K562 (cell line): ENCODE results near the gene ERF. TPM values are rescaled to one million over a fixed set of nuclear protein-coding genes. Genes with fewer than 3 reads are reported as not detected.

Experiments used
- ATAC-seq: fragments of 200-7000 bp; cut with Tn5 transposase; 3 replicates; pipeline ENCODE4 v1.9.1; 2020; ENCODE audit warnings: moderate library complexity
- BruUV-seq: library from RNA; stranded (reverse); fragments of 400-500 nt; replicated peaks from 2 replicates; lab custom pipeline; 2021; lab: Mats Ljungman, UMichigan
- CTCF ChIA-PET: fragments of 300-600 bp; formaldehyde crosslinking; extraction: SDS; loops from one replicate; lab custom pipeline; 2021; ENCODE audit warnings: low intra/inter-chr PET ratio; lab: Yijun Ruan, JAX
- POLR2A ChIA-PET: fragments of 300-600, 350-650 bp; sonication (Branson Sonifier 250); formaldehyde crosslinking; extraction: SDS; loops from one replicate; lab custom pipeline; 2021; ENCODE audit warnings: antibody characterized with exemption, inconsistent platforms; lab: Yijun Ruan, JAX
- DNase-seq, 4 experiments: peaks; one replicate each; pipeline versions ENCODE4 v3.0.0 to v3.0.0-alpha.2; 2011 to 2018; ENCODE audit warnings: low spot score in 3 of 4, mixed read lengths in 3 of 4; ENCODE audit errors: extremely low read depth in 1 of 4
- FAIRE-seq: peaks from 2 replicates; lab custom pipeline; 2011; peaks lifted over from hg19 to GRCh38; lab: Jason Lieb, UNC
- H2AFZ ChIP-seq: 2 replicates; pipeline ENCODE4 v1.6.0; 2011; ENCODE audit warnings: low read depth, low read length, control low read depth, inconsistent platforms
- H3K27ac ChIP-seq: fragments of 200-600 bp; 3 replicates; pipeline ENCODE4 v1.8.0; 2011; ENCODE audit warnings: low read depth, mild to moderate bottlenecking, control low read depth, inconsistent platforms, low read length, moderate library complexity, mixed read lengths; ENCODE audit errors: extremely low read depth
- H3K27me3 ChIP-seq, 2 experiments: fragments of 300-600 bp in 1 of 2; 2 replicates in 1 of 2; 3 replicates in 1 of 2; pipeline versions ENCODE4 v1.6.0 to v1.8.0; 2011; ENCODE audit warnings: inconsistent platforms in 2 of 2, low read length in 2 of 2, mild to moderate bottlenecking in 1 of 2, mixed read lengths in 1 of 2, moderate library complexity in 1 of 2; ENCODE audit not compliant: control insufficient read depth in 2 of 2, insufficient read depth in 2 of 2
- H3K36me3 ChIP-seq: fragments of 300-600 bp; 3 replicates; pipeline ENCODE4 v1.8.0; 2011; ENCODE audit warnings: mild to moderate bottlenecking, low read length, inconsistent platforms; ENCODE audit not compliant: control insufficient read depth, insufficient read depth
- H3K4me1 ChIP-seq, 2 experiments: fragments of 200-600 bp in 1 of 2; replicated peaks in 1 of 2; 2 replicates in 1 of 2; 3 replicates in 1 of 2; pipeline versions ENCODE4 v1.5.1 to v1.8.0; 2011; ENCODE audit warnings: inconsistent platforms in 2 of 2, low read length in 2 of 2, mild to moderate bottlenecking in 1 of 2, mixed read lengths in 1 of 2, moderate library complexity in 1 of 2; ENCODE audit not compliant: control insufficient read depth in 2 of 2, insufficient read depth in 2 of 2
- H3K4me2 ChIP-seq: 2 replicates; pipeline ENCODE4 v1.6.1; 2011; ENCODE audit warnings: low read length, control low read depth, inconsistent platforms, mixed read lengths; ENCODE audit not compliant: insufficient read depth
- H3K4me3 ChIP-seq: fragments of 200-600 bp; sonication (generic), shearing (Covaris generic); 2 replicates; pipeline ENCODE4 v1.5.1; 2016; ENCODE audit warnings: control low read depth, inconsistent platforms
- H3K79me2 ChIP-seq: fragments of 200-600 bp; 3 replicates; pipeline ENCODE4 v1.8.0; 2011; ENCODE audit warnings: low read length, inconsistent platforms; ENCODE audit not compliant: control insufficient read depth, insufficient read depth
- H3K9ac ChIP-seq, 2 experiments: 2 replicates each; pipeline versions ENCODE4 v1.6.0 to v1.6.1; 2011; ENCODE audit warnings: low read depth in 2 of 2, low read length in 2 of 2, control low read depth in 1 of 2, inconsistent platforms in 1 of 2, mild to moderate bottlenecking in 1 of 2, mixed read lengths in 1 of 2; ENCODE audit not compliant: insufficient read depth in 1 of 2
- H3K9me1 ChIP-seq: one replicate; pipeline ENCODE4 v1.6.0; 2011; ENCODE audit warnings: inconsistent platforms, mild to moderate bottlenecking, low read length, moderate library complexity; ENCODE audit not compliant: control insufficient read depth, insufficient read depth
- H3K9me3 ChIP-seq: replicated peaks from 2 replicates; pipeline ENCODE4 v1.5.1; 2011; ENCODE audit warnings: low read depth, low read length, inconsistent platforms; ENCODE audit not compliant: control insufficient read depth, insufficient read depth
- H4K20me1 ChIP-seq: replicated peaks from 2 replicates; pipeline ENCODE4 v1.6.1; 2011; ENCODE audit warnings: low read length, inconsistent platforms, mixed read lengths; ENCODE audit not compliant: control insufficient read depth, insufficient read depth
- CREB3L1 ChIP-seq: fragments of 450-650 bp; IDR thresholded peaks from 2 replicates; pipeline ENCODE4 v1.6.1; 2014; ENCODE audit warnings: low read depth, mild to moderate bottlenecking, moderate library complexity, borderline replicate concordance
- CREB5 ChIP-seq: fragments of 250-450 bp; sonication (Bioruptor Pico); IDR thresholded peaks from 2 replicates; pipeline ENCODE4 v1.5.0; 2020; ENCODE audit warnings: mild to moderate bottlenecking
- ETV6 ChIP-seq, 3 experiments: fragments of 150-350 bp in 1 of 3; sonication (generic) in 1 of 3; formaldehyde crosslinking in 1 of 3; IDR thresholded peaks; 2 replicates each; pipeline versions ENCODE4 v1.6.1 to v1.8.0; 2014 to 2022; ENCODE audit warnings: borderline replicate concordance in 2 of 3, low read depth in 2 of 3, antibody characterized with exemption in 1 of 3, low read length in 1 of 3, mild to moderate bottlenecking in 1 of 3, missing genetic modification reagents in 1 of 3
- HDAC1 ChIP-seq, 2 experiments: fragments of 450-650 bp; IDR thresholded peaks; 2 replicates each; pipeline ENCODE4 v1.6.1; 2016 to 2017; ENCODE audit warnings: inconsistent platforms in 1 of 2, mild to moderate bottlenecking in 1 of 2, moderate library complexity in 1 of 2
- L3MBTL2 ChIP-seq: fragments of 450-650 bp; IDR thresholded peaks from 2 replicates; pipeline ENCODE4 v1.6.1; 2016; ENCODE audit warnings: mild to moderate bottlenecking, moderate library complexity
- MEF2A ChIP-seq: IDR thresholded peaks from 2 replicates; pipeline ENCODE4 v1.6.1; 2011; ENCODE audit warnings: low read depth, mild to moderate bottlenecking, low read length, moderate library complexity; ENCODE audit not compliant: control insufficient read depth
- MYNN ChIP-seq, 2 experiments: sonication (generic); formaldehyde crosslinking in 1 of 2; IDR thresholded peaks; 2 replicates each; pipeline versions ENCODE4 v1.5.0 to v1.6.1; 2016 to 2020; ENCODE audit warnings: antibody characterized with exemption in 1 of 2, missing genetic modification reagents in 1 of 2
- POLR2A ChIP-seq: fragments of 450-650 bp; conservative IDR thresholded peaks from 2 replicates; pipeline ENCODE4 v1.6.1; 2016
- POLR2G ChIP-seq: fragments of 200-400 bp; formaldehyde crosslinking; IDR thresholded peaks from 2 replicates; pipeline ENCODE4 v1.6.1; 2017; ENCODE audit warnings: low read depth, mild to moderate bottlenecking, antibody characterized with exemption, low read length, moderate library complexity
- RBFOX2 ChIP-seq: fragments of 200-400 bp; formaldehyde crosslinking; IDR thresholded peaks from 2 replicates; pipeline ENCODE4 v1.6.1; 2017; ENCODE audit warnings: low read depth, mild to moderate bottlenecking, low read length, moderate library complexity
- RUNX1 ChIP-seq: sonication (generic); IDR thresholded peaks from 2 replicates; pipeline ENCODE4 v1.6.1; 2016; ENCODE audit warnings: antibody characterized with exemption, low read depth
- SLC30A9 ChIP-seq: fragments of 250-450 bp; sonication (Bioruptor Pico); IDR thresholded peaks from 2 replicates; pipeline ENCODE4 v1.8.0; 2022; ENCODE audit warnings: mild to moderate bottlenecking, moderate library complexity
- SMAD1 ChIP-seq: fragments of 150-350 bp; IDR thresholded peaks from 2 replicates; pipeline ENCODE4 v1.6.1; 2014; ENCODE audit warnings: low read length, low read depth; ENCODE audit not compliant: partially characterized antibody
- SMARCA4 ChIP-seq: fragments of 450-650 bp; IDR thresholded peaks from 2 replicates; pipeline ENCODE4 v1.6.1; 2016
- WGBS: fragments of 100-300 bp; shearing (Covaris generic); methylation state at CpG from one replicate; pipeline ENCODE4 v1.1.6; 2016; ENCODE audit warnings: low coverage, mixed read lengths; ENCODE audit not compliant: insufficient coverage; ENCODE audit errors: missing lambda C conversion rate; 5-methylcytosine and 5-hydroxymethylcytosine counted together
- in situ Hi-C: fragments of 300-500 bp; cut with MboI; formaldehyde crosslinking; loops from 4 replicates; pipeline ENCODE4 v1.15.0; 2018; ENCODE audit warnings: inconsistent platforms, mixed read lengths
- intact Hi-C: fragments of 100-400 bp; cut with micrococcal nuclease; formaldehyde crosslinking; loops from 2 replicates; pipeline ENCODE4 v1.14.2; 2022
- polyA plus RNA-seq, 8 experiments: library from polyadenylated mRNA; depleted of rRNA in 4 of 8; stranded (reverse) in 5 of 8; unstranded in 3 of 8; fragments of >200 nt; fragmentation: Nextera tagmentation in 2 of 8; fragmentation: Illumina TruSeq in 1 of 8; extraction: Ambion mirVana in 2 of 8; extraction: Trizol in 1 of 8; gene quantifications; 2 replicates each; pipeline versions ENCODE4 v1.2.1 to v1.2.3, GENCODE V29; 2011 to 2014; ENCODE audit warnings: inconsistent platforms in 1 of 8, missing spikeins in 1 of 8
- total RNA-seq, 7 experiments: library from RNA; depleted of rRNA in 6 of 7; stranded (reverse); fragments of >200 nt in 6 of 7; fragmentation: Illumina TruSeq in 2 of 7; extraction: Trizol in 2 of 7; gene quantifications; 2 replicates each; pipeline versions ENCODE4 v1.2.1 to v1.2.3, GENCODE V29; 2011 to 2021; ENCODE audit warnings: low replicate concordance in 1 of 7

The ERF gene
- total and polyA plus RNA-seq, 9 of the 15 experiments (the other 6 are each of a cell fraction or from before 2014, with no cell fraction given) = 0.03 to 75.4 (median 27.0) TPM

GRCh38 chr19:42275103-42275502 is 20.2 kb upstream of the ERF start:
- in situ Hi-C loops = no loop called here
- peaks cover 40% of the 10 kb centered on the region for H3K79me2 ChIP-seq

DNA sequence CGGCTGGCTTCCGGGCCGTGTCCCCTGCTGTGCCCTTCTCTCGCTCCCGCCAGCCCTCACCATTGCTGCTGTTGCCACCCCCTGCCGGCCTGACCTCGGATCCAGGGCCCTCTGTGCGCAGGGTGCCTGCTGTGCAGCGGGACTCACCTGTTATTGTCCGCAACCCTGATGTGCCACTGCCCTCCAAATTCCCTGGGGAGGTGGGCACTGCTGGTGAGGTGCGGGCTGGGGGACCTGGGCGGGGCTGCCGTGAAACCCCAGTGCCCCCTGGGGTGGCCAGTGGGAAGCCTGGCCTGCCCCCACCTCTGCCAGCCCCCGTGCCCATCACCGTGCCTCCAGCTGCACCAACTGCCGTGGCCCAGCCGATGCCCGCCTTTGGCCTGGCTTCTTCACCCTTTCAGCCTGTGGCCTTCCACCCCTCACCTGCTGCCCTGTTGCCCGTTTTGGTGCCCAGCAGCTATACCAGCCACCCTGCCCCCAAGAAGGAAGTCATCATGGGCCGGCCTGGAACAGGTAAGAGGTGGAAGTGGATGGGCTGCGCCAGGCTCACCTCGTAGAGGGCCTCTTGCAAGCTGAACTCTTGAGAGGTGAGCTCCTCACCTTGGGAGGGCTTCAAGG is 19.2 kb upstream of the ERF start:
- DNase-seq (no peak), FAIRE-seq (no peak), ATAC-seq (no peak)
- BruUV-seq = no TSS peak
- H3K4me2 ChIP-seq = no peak overlapping the region
- no peaks in the 10 kb centered on the region for H3K27me3 ChIP-seq
- H3K9me1 ChIP-seq = no peaks in the 10 kb centered on the region
- in situ Hi-C loops (no loop called here), intact Hi-C loops (no loop called here)
- H3K4me1 ChIP-seq = peaks cover 16 to 58% of the 10 kb centered on the region in 2 experiments
- WGBS = 96% methylated on average over 15 of the region's 22 CpGs
- H3K9ac ChIP-seq = peak overlapping the region in 1 of 2 experiments; percentile 48; a peak in 2 of 4 replicates
- ChIA-PET CTCF (no interaction called here), POLR2A (interaction anchor here (0.6 to 1.3 kb wide), 4 partner anchors 8 to 23 kb away, joined by 3 to 5 read pairs (median 4); no protein-coding TSS in a partner anchor)
- peaks cover 59% of the 10 kb centered on the region for H3K36me3 ChIP-seq
- H4K20me1 ChIP-seq = no peaks in the 10 kb centered on the region
- no peak overlapping the region for H3K4me3 ChIP-seq
- H3K9me3 ChIP-seq = no peaks in the 10 kb centered on the region
- no peak overlapping the region for H3K27ac ChIP-seq
- H2AFZ ChIP-seq = no peak overlapping the region
- H3K79me2 ChIP-seq = peaks cover 38% of the 10 kb centered on the region
- TF ChIP-seq SMARCA4 = no peak
- TF ChIP-seq HDAC1 (IDR thresholded peaks at IDR 0.05) = no peak
- no peak for TF ChIP-seq L3MBTL2
- no peak for TF ChIP-seq RUNX1
- no peak for TF ChIP-seq ETV6 (IDR thresholded peaks at IDR 0.05; ENCODE audit: borderline replicate concordance in 1 of 2, low read depth in 2 of 2, low read length in 1 of 2)
- no peak for TF ChIP-seq ETV6 (CRISPR knock-in tag; IDR thresholded peaks at IDR 0.05; ENCODE audit: borderline replicate concordance)
- TF ChIP-seq CREB5 (CRISPR knock-in tag) = no peak
- TF ChIP-seq CREB3L1 = no peak
- no peak for TF ChIP-seq SLC30A9 (CRISPR knock-in tag)
- TF ChIP-seq SMAD1 = no peak
- no peak for TF ChIP-seq MEF2A
- TF ChIP-seq RBFOX2 = peak; percentile 47

More at GRCh38 chr19:42275103-42275502, 20.2 kb upstream of the ERF start:
- H2AFZ ChIP-seq = no peak overlapping the region
- no peaks in the 10 kb centered on the region for H3K9me1 ChIP-seq
- TF ChIP-seq POLR2G (peak; percentile 39; the same call in 1 of the 2 replicates), POLR2A (0 out of 2 replicates have a peak, but pooled peaks have one; percentile 24), MYNN (IDR thresholded peaks at IDR 0.05) (no peak), MYNN (CRISPR knock-in tag; IDR thresholded peaks at IDR 0.05) (no peak)
- TF ChIP-seq, all 486 proteins: peak for 2
- H3K27me3 ChIP-seq = no peaks in the 10 kb centered on the region
- 73% methylated on average over 7 of the region's 7 CpGs for WGBS
- DNase-seq (no peak), ATAC-seq (no peak), FAIRE-seq (no peak)
- no peaks in the 10 kb centered on the region for H4K20me1 ChIP-seq
- H3K4me1 ChIP-seq = peaks cover 21 to 60% of the 10 kb centered on the region in 2 experiments
- H3K9me3 ChIP-seq = no peaks in the 10 kb centered on the region
- H3K27ac ChIP-seq = no peak overlapping the region
- peaks cover 59% of the 10 kb centered on the region for H3K36me3 ChIP-seq
- BruUV-seq = no TSS peak
- no peak overlapping the region for H3K4me3 ChIP-seq
- intact Hi-C loops = no loop called here
- CTCF ChIA-PET = no interaction called here
- no peak overlapping the region for H3K4me2 ChIP-seq
- peak overlapping the region in 1 of 2 experiments; percentile 82; a peak in 2 of 4 replicates for H3K9ac ChIP-seq
- POLR2A ChIA-PET = interaction anchor here (0.8 to 1.3 kb wide), 2 partner anchors 9 to 20 kb away, joined by 3 to 4 read pairs; no protein-coding TSS in a partner anchor
